Fibroblast of lung (primary cell): ENCODE measurements around the gene TGFBR2. TPM values are rescaled to one million over a fixed set of nuclear protein-coding genes. Genes with fewer than 3 reads are reported as not detected.

Source experiments
- DNase-seq, 2 donors: peaks; one replicate each; pipeline versions ENCODE4 v3.0.0 to v3.0.0-alpha.2; 2010; ENCODE audit warnings: low read depth in 2 of 2
- H2AFZ ChIP-seq: 2 replicates; pipeline ENCODE4 v1.5.1; 2012; ENCODE audit warnings: low read length, control low read depth, inconsistent platforms
- H3K27ac ChIP-seq: 2 replicates; pipeline ENCODE4 v1.5.1; 2011; ENCODE audit warnings: low read length, control low read depth; ENCODE audit not compliant: insufficient read depth
- H3K27me3 ChIP-seq: 2 replicates; pipeline ENCODE4 v1.5.1; 2011; ENCODE audit warnings: mild to moderate bottlenecking, low read length; ENCODE audit not compliant: control insufficient read depth, insufficient read depth
- H3K36me3 ChIP-seq: 2 replicates; pipeline ENCODE4 v1.5.1; 2011; ENCODE audit warnings: low read length; ENCODE audit not compliant: control insufficient read depth, insufficient read depth
- H3K4me1 ChIP-seq: 2 replicates; pipeline ENCODE4 v1.5.1; 2011; ENCODE audit warnings: low read length; ENCODE audit not compliant: control insufficient read depth, insufficient read depth; ENCODE audit errors: extremely low read depth
- H3K4me2 ChIP-seq: 2 replicates; pipeline ENCODE4 v1.5.1; 2011; ENCODE audit warnings: low read length, control low read depth; ENCODE audit not compliant: insufficient read depth; ENCODE audit errors: extremely low read depth
- H3K4me3 ChIP-seq, 4 experiments: fragments of 200-600 bp in 1 of 4; sonication (generic) in 1 of 4; replicated peaks in 1 of 4; 2 replicates each; pipeline ENCODE4 v1.5.1; 2011 to 2016; ENCODE audit warnings: low read length in 4 of 4, low read depth in 3 of 4, mild to moderate bottlenecking in 3 of 4, control low read depth in 2 of 4, inconsistent platforms in 1 of 4, mixed read lengths in 1 of 4; ENCODE audit not compliant: insufficient read depth in 1 of 4; ENCODE audit errors: control extremely low read depth in 1 of 4
- H3K79me2 ChIP-seq: 2 replicates; pipeline ENCODE4 v1.5.1; 2012; ENCODE audit warnings: mild to moderate bottlenecking, low read length, inconsistent platforms; ENCODE audit not compliant: control insufficient read depth, insufficient read depth
- H3K9ac ChIP-seq: 2 replicates; pipeline ENCODE4 v1.5.1; 2011; ENCODE audit warnings: mild to moderate bottlenecking, low read length, control low read depth; ENCODE audit not compliant: insufficient read depth
- H3K9me3 ChIP-seq: 2 replicates; pipeline ENCODE4 v1.5.1; 2012; ENCODE audit warnings: low read depth, low read length; ENCODE audit not compliant: control insufficient read depth, insufficient read depth
- H4K20me1 ChIP-seq: 2 replicates; pipeline ENCODE4 v1.5.1; 2011; ENCODE audit warnings: low read length; ENCODE audit not compliant: control insufficient read depth, insufficient read depth; ENCODE audit errors: extremely low read depth
- CTCF ChIP-seq, 2 donors: IDR thresholded peaks in 1 of 2; conservative IDR thresholded peaks in 1 of 2; 1 replicate in 1 of 2; 2 replicates in 1 of 2; pipeline ENCODE4 v1.5.1; 2011 to 2012; ENCODE audit warnings: low read length in 2 of 2, control low read depth in 1 of 2, inconsistent platforms in 1 of 2, low read depth in 1 of 2, mild to moderate bottlenecking in 1 of 2
- EZH2 ChIP-seq: IDR thresholded peaks from 2 replicates; pipeline ENCODE4 v1.5.1; 2012; ENCODE audit warnings: low read length, control low read depth, mild to moderate bottlenecking; ENCODE audit errors: missing control alignments
- polyA plus RNA-seq, 2 donors: library from polyadenylated mRNA; depleted of rRNA in 1 of 2; stranded (reverse) in 1 of 2; unstranded in 1 of 2; fragments of >200 nt; gene quantifications; 2 replicates each; pipeline ENCODE4 v1.2.1, GENCODE V29; 2011 to 2012; ENCODE audit warnings: missing spikeins in 1 of 2
- total RNA-seq: library from RNA; depleted of rRNA; stranded (reverse); fragments of >200 nt; gene quantifications from 2 replicates; pipeline ENCODE4 v1.2.1, GENCODE V29; 2014

TGFBR2 gene
- total and polyA plus RNA-seq, 2 donors (not counting 1 experiment from before 2014, with no cell fraction given), result 93.0 to 126 TPM

- no peak for TF ChIP-seq EZH2
- TF ChIP-seq CTCF (conservative IDR thresholded peaks at IDR 0.05 in 1 of 2, IDR thresholded peaks at IDR 0.05 in 1 of 2; ENCODE audit: low read depth in 1 of 2, low read length in 2 of 2), result no peak
- H3K4me1 ChIP-seq, result peaks cover 12% of the 10 kb centered on the region
- H3K4me2 ChIP-seq, result no peak overlapping the region
- H4K20me1 ChIP-seq, result no peaks in the 10 kb centered on the region
- H3K79me2 ChIP-seq, result peaks cover 92% of the 10 kb centered on the region
- no peak overlapping the region for H3K27ac ChIP-seq
- no peak overlapping the region for H2AFZ ChIP-seq
- H3K9ac ChIP-seq, result no peak overlapping the region
- H3K4me3 ChIP-seq, result no peak overlapping the region
- H3K36me3 ChIP-seq, result no peaks in the 10 kb centered on the region
- no peaks in the 10 kb centered on the region for H3K9me3 ChIP-seq
- H3K27me3 ChIP-seq, result no peaks in the 10 kb centered on the region
- peak in 1 of 2 donors; percentile 68 for DNase-seq
Observed at GRCh38 chr3:30614943-30615342, 8.5 kb downstream of the TGFBR2 start.

- Histone ChIP-seq H3K9me3 (no peaks in the 10 kb centered on the region), H2AFZ (no peak overlapping the region), H3K36me3 (no peaks in the 10 kb centered on the region), H3K79me2 (peaks cover 90% of the 10 kb centered on the region), H3K4me2 (peak overlapping the region; percentile 32), H3K9ac (no peak overlapping the region), H3K4me1 (peaks cover 12% of the 10 kb centered on the region), H3K27me3 (no peaks in the 10 kb centered on the region), H4K20me1 (no peaks in the 10 kb centered on the region), H3K4me3 (no peak overlapping the region), H3K27ac (no peak overlapping the region)
- no peak for TF ChIP-seq EZH2
- no peak for TF ChIP-seq CTCF (conservative IDR thresholded peaks at IDR 0.05 in 1 of 2, IDR thresholded peaks at IDR 0.05 in 1 of 2; ENCODE audit: low read depth in 1 of 2, low read length in 2 of 2)
- no peak for DNase-seq
Observed at GRCh38 chr3:30615615-30616346, 9.4 kb downstream of the TGFBR2 start.

GRCh38 chr3:30616347-30617027, 10.1 kb downstream of the TGFBR2 start:
- no peaks in the 10 kb centered on the region for H4K20me1 ChIP-seq
- no peak overlapping the region for H3K27ac ChIP-seq
- no peaks in the 10 kb centered on the region for H3K9me3 ChIP-seq
- H3K36me3 ChIP-seq, result no peaks in the 10 kb centered on the region
- no peak overlapping the region for H3K4me3 ChIP-seq
- no peak overlapping the region for H3K4me2 ChIP-seq
- DNase-seq, result no peak
- TF ChIP-seq CTCF (conservative IDR thresholded peaks at IDR 0.05 in 1 of 2, IDR thresholded peaks at IDR 0.05 in 1 of 2; ENCODE audit: low read depth in 1 of 2, low read length in 2 of 2) (no peak), EZH2 (no peak)
- H3K79me2 ChIP-seq, result peaks cover 88% of the 10 kb centered on the region
- H3K9ac ChIP-seq, result no peak overlapping the region
- H3K4me1 ChIP-seq, result peaks cover 12% of the 10 kb centered on the region
- no peaks in the 10 kb centered on the region for H3K27me3 ChIP-seq
- H2AFZ ChIP-seq, result no peak overlapping the region
